Subcutaneous adipose tissue (tissue), 4 donors: ENCODE results near the gene KIR3DL3. TPM values are rescaled to one million over a fixed set of nuclear protein-coding genes. Genes with fewer than 3 reads are reported as not detected.
"Not testable (repeated sequence)": the region's sequence is repeated elsewhere in the genome, so short reads cannot be mapped to it uniquely, and the experiment has no call there.

Source experiments
- CTCF ChIP-seq: fragments of 450-650 bp; IDR thresholded peaks from one replicate; pipeline ENCODE4 v1.5.1; 2016; ENCODE audit warnings: low read depth, mild to moderate bottlenecking, control low read depth, antibody characterized with exemption, moderate library complexity
- total RNA-seq, 4 donors: library from RNA; depleted of rRNA; stranded (reverse); fragments of >200 nt; gene quantifications; one replicate each; pipeline ENCODE4 v1.1.0, GENCODE V29; 2016

The KIR3DL3 gene
- total RNA-seq, 4 donors from 2014 or later = not detected

GRCh38 chr19:54725321-54725720 lies 1.1 kb downstream of the KIR3DL3 start:
- no peak for TF ChIP-seq CTCF

DNA sequence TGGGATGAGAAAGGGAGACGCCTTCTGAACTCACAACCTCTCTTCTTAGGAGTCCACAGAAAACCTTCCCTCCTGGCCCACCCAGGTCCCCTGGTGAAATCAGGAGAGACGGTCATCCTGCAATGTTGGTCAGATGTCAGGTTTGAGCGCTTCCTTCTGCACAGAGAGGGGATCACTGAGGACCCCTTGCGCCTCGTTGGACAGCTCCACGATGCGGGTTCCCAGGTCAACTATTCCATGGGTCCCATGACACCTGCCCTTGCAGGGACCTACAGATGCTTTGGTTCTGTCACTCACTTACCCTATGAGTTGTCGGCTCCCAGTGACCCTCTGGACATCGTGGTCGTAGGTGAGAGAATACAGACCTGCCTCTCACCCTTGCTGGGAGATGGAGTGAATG lies 3.3 kb downstream of the KIR3DL3 start:
- no peak for TF ChIP-seq CTCF

DNA sequence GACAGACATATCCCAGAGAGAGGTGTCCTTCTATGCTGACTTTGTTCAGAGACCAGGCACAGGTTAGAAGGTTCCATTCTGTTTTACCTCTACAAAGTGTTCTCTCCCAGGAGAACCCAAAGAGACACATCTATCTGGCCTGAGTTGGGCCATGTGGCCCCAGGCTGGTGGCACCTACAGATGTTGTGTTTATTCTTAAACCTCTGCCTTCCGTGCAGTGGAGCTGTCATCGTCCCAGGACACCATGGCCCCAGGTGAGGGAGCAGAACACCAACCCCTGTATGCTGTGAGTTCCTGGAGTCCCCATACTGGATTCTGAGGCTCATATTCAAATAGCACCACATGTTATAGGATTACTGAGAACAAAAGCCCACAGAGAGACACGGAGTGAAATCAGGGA lies 3.9 kb downstream of the KIR3DL3 start:
- TF ChIP-seq CTCF = no peak

DNA sequence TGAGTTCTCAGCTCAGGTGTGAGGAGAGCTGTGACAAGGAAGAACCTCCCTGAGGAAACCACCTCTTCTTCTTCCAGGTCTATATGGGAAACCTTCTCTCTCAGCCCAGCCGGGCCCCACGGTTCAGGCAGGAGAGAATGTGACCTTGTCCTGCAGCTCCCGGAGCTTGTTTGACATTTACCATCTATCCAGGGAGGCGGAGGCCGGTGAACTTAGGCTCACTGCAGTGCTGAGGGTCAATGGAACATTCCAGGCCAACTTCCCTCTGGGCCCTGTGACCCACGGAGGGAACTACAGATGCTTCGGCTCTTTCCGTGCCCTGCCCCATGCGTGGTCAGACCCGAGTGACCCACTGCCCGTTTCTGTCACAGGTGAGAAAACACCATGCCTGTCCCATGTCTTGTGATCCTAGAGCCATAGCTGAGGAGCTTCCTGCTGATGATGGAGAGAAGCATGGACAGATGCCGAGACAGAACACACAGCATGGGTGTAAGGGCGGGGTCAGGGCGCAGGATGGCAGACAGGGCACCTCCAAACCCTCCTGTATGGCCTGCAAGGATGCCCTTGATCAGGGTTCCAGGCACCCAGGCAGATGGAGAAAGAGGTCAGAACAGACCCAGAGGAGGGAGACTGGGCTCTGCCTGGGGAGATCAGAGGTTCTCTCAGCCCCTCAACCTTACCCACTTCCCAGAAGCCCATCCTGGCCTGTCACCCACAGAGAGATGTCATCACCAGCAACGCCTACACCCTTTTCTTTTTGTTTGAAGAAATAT lies 5.4 kb downstream of the KIR3DL3 start:
- no peak for TF ChIP-seq CTCF

- no peak for TF ChIP-seq CTCF
Observed at GRCh38 chr19:54731191-54731590, 6.9 kb downstream of the KIR3DL3 start.

- not testable (repeated sequence) for TF ChIP-seq CTCF
Observed at GRCh38 chr19:54738306-54738705, 14.1 kb downstream of the KIR3DL3 start, which contains the start of gene KIR2DL3. KIR2DL3 (plus strand) TSS chr19:54738513; CDS start chr19:54738546, 33 bp downstream.

GRCh38 chr19:54738715-54739114 lies 14.5 kb downstream of the KIR3DL3 start:
- no peak for TF ChIP-seq CTCF
